Mucosa of rectum (tissue), 2 donors: ENCODE data around the gene HECTD4.

Experiments
- H3K27ac ChIP-seq, 2 donors: one replicate each; pipeline ENCODE4 v1.7.0; 2013; ENCODE audit warnings: inconsistent platforms in 2 of 2, low read depth in 2 of 2, low read length in 2 of 2
- H3K27me3 ChIP-seq, 2 donors: one replicate each; pipeline ENCODE4 v1.7.0; 2013; ENCODE audit warnings: low read length in 2 of 2; ENCODE audit not compliant: control insufficient read depth in 2 of 2, insufficient read depth in 2 of 2
- H3K36me3 ChIP-seq, 2 donors: one replicate each; pipeline ENCODE4 v1.7.0; 2013; ENCODE audit warnings: low read length in 2 of 2; ENCODE audit not compliant: control insufficient read depth in 2 of 2, insufficient read depth in 2 of 2
- H3K4me1 ChIP-seq, 2 donors: one replicate each; pipeline ENCODE4 v1.7.0; 2013; ENCODE audit warnings: low read length in 2 of 2, mild to moderate bottlenecking in 1 of 2; ENCODE audit not compliant: control insufficient read depth in 2 of 2, insufficient read depth in 2 of 2
- H3K4me3 ChIP-seq, 2 donors: one replicate each; pipeline ENCODE4 v1.7.0; 2013; ENCODE audit warnings: low read length in 2 of 2
- H3K9ac ChIP-seq, 2 donors: one replicate each; pipeline ENCODE4 v1.7.0; 2013; ENCODE audit warnings: low read length in 2 of 2, low read depth in 1 of 2, mild to moderate bottlenecking in 1 of 2
- H3K9me3 ChIP-seq, 2 donors: one replicate each; pipeline ENCODE4 v1.7.0; 2013; ENCODE audit warnings: low read length in 2 of 2; ENCODE audit not compliant: control insufficient read depth in 2 of 2
- donor health status: healthy.
- donor health status: Normal muscosa, but diverticular disease.

The HECTD4 gene

DNA sequence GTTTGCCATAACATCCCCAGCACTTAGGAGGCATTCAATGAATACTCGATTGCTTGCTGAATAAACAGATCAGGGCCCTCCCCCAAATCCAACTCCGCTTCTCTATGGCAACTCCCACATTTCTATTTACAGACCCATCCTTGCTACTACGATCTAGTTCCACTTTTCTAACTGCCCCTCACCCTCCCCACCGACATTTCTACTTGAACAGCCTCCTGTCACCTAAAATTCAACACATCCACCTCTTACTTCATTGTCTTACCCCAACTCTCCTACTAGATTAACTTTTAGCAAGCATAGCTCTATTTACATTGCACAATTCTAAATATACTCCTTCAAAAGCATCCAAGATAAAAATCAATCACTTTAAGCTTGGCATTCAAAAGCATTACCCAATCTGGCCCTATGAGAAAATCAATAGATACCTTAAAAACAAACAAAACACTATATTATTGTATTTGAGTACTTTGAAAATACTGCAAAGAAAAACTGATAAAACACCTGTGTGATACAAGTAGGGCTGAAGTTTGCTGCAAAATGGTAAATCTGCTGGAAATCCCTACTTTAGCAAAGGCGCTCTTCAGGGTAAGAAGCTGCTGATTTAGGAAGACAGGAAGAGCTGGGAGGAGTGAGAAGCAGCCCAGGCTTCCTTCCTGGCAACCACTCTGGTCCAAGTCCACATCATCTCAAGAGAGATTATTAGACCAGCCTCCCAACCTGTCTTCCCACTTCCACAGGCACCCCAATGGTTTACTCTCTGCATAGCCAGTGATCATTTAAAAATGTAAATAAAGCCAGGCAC lies 96.4 kb downstream of the HECTD4 start:
- H3K4me3 ChIP-seq, result no peak overlapping the region
- no peak overlapping the region for H3K9ac ChIP-seq
- H3K4me1 ChIP-seq, result no peaks in the 10 kb centered on the region
- H3K27me3 ChIP-seq, result no peaks in the 10 kb centered on the region
- peaks cover 4 to 11% of the 10 kb centered on the region in 2 donors for H3K36me3 ChIP-seq
- H3K9me3 ChIP-seq, result peaks cover 0 to 3% of the 10 kb centered on the region in 2 donors
- no peak overlapping the region for H3K27ac ChIP-seq

DNA sequence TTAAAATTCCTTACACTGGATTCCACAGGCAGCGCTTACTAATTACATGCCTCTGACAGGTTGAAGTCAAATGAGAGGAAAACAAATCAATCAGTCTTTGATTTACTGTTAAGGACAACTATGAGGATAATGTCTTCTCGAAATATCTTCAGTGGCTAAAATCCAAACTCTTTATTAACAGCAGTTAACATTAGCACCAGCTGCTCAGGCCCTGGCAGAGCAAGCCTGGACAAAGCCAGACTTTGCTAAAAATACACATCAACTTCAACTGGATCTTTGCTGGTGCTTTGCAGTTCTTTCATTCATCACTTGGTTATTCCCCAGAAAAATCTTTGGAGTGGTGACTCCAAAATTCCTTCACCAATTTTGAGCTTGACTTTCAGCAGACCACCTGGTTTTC lies 98.7 kb downstream of the HECTD4 start:
- no peaks in the 10 kb centered on the region for H3K4me1 ChIP-seq
- no peak overlapping the region for H3K4me3 ChIP-seq
- H3K36me3 ChIP-seq, result peaks cover 2 to 9% of the 10 kb centered on the region in 2 donors
- H3K9ac ChIP-seq, result no peak overlapping the region
- H3K27me3 ChIP-seq, result no peaks in the 10 kb centered on the region
- no peak overlapping the region for H3K27ac ChIP-seq
- H3K9me3 ChIP-seq, result peaks cover 0 to 2% of the 10 kb centered on the region in 2 donors

- no peaks in the 10 kb centered on the region for H3K9me3 ChIP-seq
- no peaks in the 10 kb centered on the region for H3K4me1 ChIP-seq
- no peak overlapping the region for H3K4me3 ChIP-seq
- peaks cover 3 to 5% of the 10 kb centered on the region in 2 donors for H3K36me3 ChIP-seq
- H3K27ac ChIP-seq, result no peak overlapping the region
- no peaks in the 10 kb centered on the region for H3K27me3 ChIP-seq
- no peak overlapping the region for H3K9ac ChIP-seq
These were observed 99.3 kb downstream of the HECTD4 start for GRCh38 chr12:112282920-112283319.

DNA sequence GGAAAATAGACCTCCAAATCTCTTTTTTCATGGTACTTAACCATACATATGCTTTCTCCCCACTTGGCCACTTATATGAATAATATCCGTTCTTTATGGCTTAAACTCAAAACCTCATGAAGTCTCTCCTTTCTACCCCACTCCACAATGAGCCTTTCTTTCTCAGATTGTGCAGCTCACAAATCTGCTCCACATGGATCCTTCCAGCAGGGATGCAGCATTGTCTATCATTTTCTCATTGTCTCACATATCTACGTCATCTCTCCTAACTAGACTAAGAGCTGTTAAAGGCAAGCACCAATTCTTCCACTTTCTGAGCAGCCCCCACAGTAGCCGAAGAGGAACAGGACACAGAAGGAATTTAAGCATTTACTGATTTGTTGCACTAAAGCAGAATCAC lies 106.4 kb downstream of the HECTD4 start:
- peaks cover 18 to 22% of the 10 kb centered on the region in 2 donors for H3K36me3 ChIP-seq
- H3K9ac ChIP-seq, result no peak overlapping the region
- H3K27ac ChIP-seq, result no peak overlapping the region
- H3K27me3 ChIP-seq, result no peaks in the 10 kb centered on the region
- H3K9me3 ChIP-seq, result no peaks in the 10 kb centered on the region
- no peak overlapping the region for H3K4me3 ChIP-seq
- H3K4me1 ChIP-seq, result no peaks in the 10 kb centered on the region

GRCh38 chr12:112275207-112275606 lies 107.0 kb downstream of the HECTD4 start:
- Histone ChIP-seq H3K4me3 (no peak overlapping the region), H3K4me1 (no peaks in the 10 kb centered on the region), H3K36me3 (peaks cover 23 to 26% of the 10 kb centered on the region in 2 donors), H3K27ac (no peak overlapping the region), H3K9ac (no peak overlapping the region), H3K9me3 (no peaks in the 10 kb centered on the region), H3K27me3 (no peaks in the 10 kb centered on the region)

DNA sequence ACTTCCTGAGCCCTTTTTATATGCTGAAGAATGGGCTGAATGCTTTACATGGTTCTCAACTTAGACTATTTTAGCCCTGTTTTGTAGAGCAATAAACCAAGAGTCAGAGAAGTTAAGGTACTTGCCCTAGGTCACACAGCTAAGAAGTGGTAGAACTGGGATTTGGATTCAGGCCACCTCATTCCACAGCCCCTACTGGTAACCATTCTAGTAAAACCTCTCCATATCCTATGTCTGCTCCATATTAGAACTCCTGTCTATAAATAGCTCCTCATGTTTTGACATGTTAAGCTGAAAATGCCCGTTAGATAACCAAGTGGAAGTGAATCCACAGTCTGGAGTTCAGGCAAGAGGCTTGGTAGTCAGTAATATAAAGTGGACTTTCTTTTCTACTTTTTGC lies 111.6 kb downstream of the HECTD4 start:
- H3K4me3 ChIP-seq, result no peak overlapping the region
- H3K9ac ChIP-seq, result no peak overlapping the region
- peaks cover 31 to 42% of the 10 kb centered on the region in 2 donors for H3K36me3 ChIP-seq
- no peaks in the 10 kb centered on the region for H3K4me1 ChIP-seq
- H3K9me3 ChIP-seq, result no peaks in the 10 kb centered on the region
- no peaks in the 10 kb centered on the region for H3K27me3 ChIP-seq
- no peak overlapping the region for H3K27ac ChIP-seq

DNA sequence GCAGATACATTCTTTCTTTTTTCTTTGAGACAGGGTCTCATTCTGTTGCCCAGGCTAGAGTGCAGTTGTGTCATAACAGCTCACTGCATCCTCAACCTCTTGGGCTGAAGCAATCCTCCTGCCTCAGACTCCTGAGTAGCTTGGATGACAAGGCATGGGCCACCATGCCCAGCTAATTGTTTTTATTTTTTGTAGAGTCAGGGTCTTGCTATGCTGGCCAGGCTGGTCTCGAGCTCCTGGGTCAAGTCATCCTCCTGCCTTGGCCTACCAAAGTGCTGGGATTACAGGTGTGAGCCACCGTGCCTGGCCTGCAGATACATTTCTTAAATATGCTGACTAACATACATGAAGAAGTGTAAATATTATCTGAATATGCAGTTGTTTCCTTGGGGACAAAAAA lies 115.8 kb downstream of the HECTD4 start:
- H3K4me1 ChIP-seq, result no peaks in the 10 kb centered on the region
- H3K9me3 ChIP-seq, result no peaks in the 10 kb centered on the region
- H3K36me3 ChIP-seq, result peaks cover 29 to 38% of the 10 kb centered on the region in 2 donors
- H3K4me3 ChIP-seq, result no peak overlapping the region
- no peak overlapping the region for H3K9ac ChIP-seq
- H3K27me3 ChIP-seq, result no peaks in the 10 kb centered on the region
- no peak overlapping the region for H3K27ac ChIP-seq

GRCh38 chr12:112261559-112261958 lies 120.7 kb downstream of the HECTD4 start:
- H3K9me3 ChIP-seq, result no peaks in the 10 kb centered on the region
- H3K9ac ChIP-seq, result no peak overlapping the region
- no peak overlapping the region for H3K4me3 ChIP-seq
- no peaks in the 10 kb centered on the region for H3K4me1 ChIP-seq
- H3K27me3 ChIP-seq, result no peaks in the 10 kb centered on the region
- no peak overlapping the region for H3K27ac ChIP-seq
- peaks cover 32 to 44% of the 10 kb centered on the region in 2 donors for H3K36me3 ChIP-seq

GRCh38 chr12:112258926-112259325 lies 123.3 kb downstream of the HECTD4 start:
- Histone ChIP-seq H3K9ac (no peak overlapping the region), H3K4me3 (no peak overlapping the region), H3K27ac (no peak overlapping the region), H3K4me1 (no peaks in the 10 kb centered on the region), H3K36me3 (peaks cover 40 to 48% of the 10 kb centered on the region in 2 donors), H3K27me3 (no peaks in the 10 kb centered on the region), H3K9me3 (no peaks in the 10 kb centered on the region)

- H3K9ac ChIP-seq, result no peak overlapping the region
- H3K4me3 ChIP-seq, result no peak overlapping the region
- H3K27me3 ChIP-seq, result no peaks in the 10 kb centered on the region
- H3K27ac ChIP-seq, result no peak overlapping the region
- H3K36me3 ChIP-seq, result peaks cover 49 to 65% of the 10 kb centered on the region in 2 donors
- no peaks in the 10 kb centered on the region for H3K4me1 ChIP-seq
- no peaks in the 10 kb centered on the region for H3K9me3 ChIP-seq
These were observed 125.5 kb downstream of the HECTD4 start for GRCh38 chr12:112256780-112257179.
